ENCODE data around the gene COL4A6. TPM values are rescaled to one million over a fixed set of nuclear protein-coding genes. Genes with fewer than 3 reads are reported as not detected.

The COL4A6 gene
- polyA plus RNA-seq, 3 donors: not detected

DNA sequence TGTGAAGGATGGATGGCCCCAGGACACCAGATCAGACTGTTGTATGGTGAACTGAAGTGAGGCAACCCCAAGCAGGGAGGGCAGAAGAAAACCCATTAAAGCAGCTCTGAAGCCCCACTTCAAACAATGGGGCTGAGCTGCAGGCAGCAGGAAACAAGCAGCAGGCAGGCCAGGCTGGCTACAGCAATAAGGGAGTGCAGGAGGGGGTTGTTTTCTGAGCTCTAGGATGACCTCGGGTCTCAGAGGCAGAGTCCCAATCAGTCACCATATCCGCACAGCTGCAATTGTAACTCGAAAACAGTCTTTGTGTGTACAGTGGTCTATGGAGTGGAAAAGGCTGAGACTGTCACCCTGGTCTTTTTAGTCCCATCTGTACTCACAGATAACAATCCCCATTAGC, 90.4 kb downstream of the COL4A6 start:
- no peaks in the 10 kb centered on the region for H3K36me3 ChIP-seq (replicated peaks in 1 of 2; ENCODE audit: control insufficient read depth in 1 of 2, insufficient read depth in 2 of 2, low read length in 2 of 2)
- WGBS (ENCODE audit: insufficient coverage): no CpG with 5 or more reads among the region's 3 CpGs
- H4K20me1 ChIP-seq (ENCODE audit: insufficient read depth, low read length): no peaks in the 10 kb centered on the region
- H2AFZ ChIP-seq (ENCODE audit: insufficient read depth, low read depth, low read length, poor library complexity, severe bottlenecking): no peak overlapping the region
- no peaks in the 10 kb centered on the region for H3K4me1 ChIP-seq (ENCODE audit: control insufficient read depth in 1 of 2, insufficient read depth in 2 of 2, low read length in 2 of 2)
- H3K27me3 ChIP-seq (ENCODE audit: control insufficient read depth in 2 of 2, insufficient read depth in 2 of 2, low read length in 2 of 2): peaks cover 0 to 2% of the 10 kb centered on the region in 2 donors
- H3K4me3 Mint-ChIP-seq: no peak overlapping the region
- TF ChIP-seq, protein P1, sequence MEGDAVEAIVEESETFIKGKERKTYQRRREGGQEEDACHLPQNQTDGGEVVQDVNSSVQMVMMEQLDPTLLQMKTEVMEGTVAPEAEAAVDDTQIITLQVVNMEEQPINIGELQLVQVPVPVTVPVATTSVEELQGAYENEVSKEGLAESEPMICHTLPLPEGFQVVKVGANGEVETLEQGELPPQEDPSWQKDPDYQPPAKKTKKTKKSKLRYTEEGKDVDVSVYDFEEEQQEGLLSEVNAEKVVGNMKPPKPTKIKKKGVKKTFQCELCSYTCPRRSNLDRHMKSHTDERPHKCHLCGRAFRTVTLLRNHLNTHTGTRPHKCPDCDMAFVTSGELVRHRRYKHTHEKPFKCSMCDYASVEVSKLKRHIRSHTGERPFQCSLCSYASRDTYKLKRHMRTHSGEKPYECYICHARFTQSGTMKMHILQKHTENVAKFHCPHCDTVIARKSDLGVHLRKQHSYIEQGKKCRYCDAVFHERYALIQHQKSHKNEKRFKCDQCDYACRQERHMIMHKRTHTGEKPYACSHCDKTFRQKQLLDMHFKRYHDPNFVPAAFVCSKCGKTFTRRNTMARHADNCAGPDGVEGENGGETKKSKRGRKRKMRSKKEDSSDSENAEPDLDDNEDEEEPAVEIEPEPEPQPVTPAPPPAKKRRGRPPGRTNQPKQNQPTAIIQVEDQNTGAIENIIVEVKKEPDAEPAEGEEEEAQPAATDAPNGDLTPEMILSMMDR (IDR thresholded peaks at IDR 0.05): no peak
- H3K27ac Mint-ChIP-seq: no peak overlapping the region
- H3K9me3 Mint-ChIP-seq: peaks cover 0 to 2% (median 0%) of the 10 kb centered on the region in 7 donors
- intact Hi-C loops (cut with micrococcal nuclease): no loop called here
- H3K9ac ChIP-seq (ENCODE audit: insufficient read depth, low read length, poor library complexity, severe bottlenecking): no peak overlapping the region
- no peak overlapping the region for H3K4me3 ChIP-seq (replicated peaks in 1 of 3; ENCODE audit: low read depth in 2 of 3, low read length in 3 of 3)
- no peak overlapping the region for H3K27ac ChIP-seq (ENCODE audit: low read depth in 1 of 2, low read length in 2 of 2)
- no peak overlapping the region for H3K4me2 ChIP-seq (replicated peaks; ENCODE audit: extremely low read depth, low read length, poor library complexity, severe bottlenecking)
- no peaks in the 10 kb centered on the region for H3K4me1 Mint-ChIP-seq
- H3K36me3 Mint-ChIP-seq: no peaks in the 10 kb centered on the region
- no peaks in the 10 kb centered on the region for H3K9me3 ChIP-seq (replicated peaks in 1 of 2; ENCODE audit: control insufficient read depth in 1 of 2, insufficient read depth in 1 of 2, low read length in 2 of 2)
- peaks cover 0 to 3% (median 2%) of the 10 kb centered on the region in 3 donors for H3K27me3 Mint-ChIP-seq (ENCODE audit: low read depth in 3 of 3)
- no peak for DNase-seq
- no peaks in the 10 kb centered on the region for H3K79me2 ChIP-seq (ENCODE audit: insufficient read depth, low read length)

DNA sequence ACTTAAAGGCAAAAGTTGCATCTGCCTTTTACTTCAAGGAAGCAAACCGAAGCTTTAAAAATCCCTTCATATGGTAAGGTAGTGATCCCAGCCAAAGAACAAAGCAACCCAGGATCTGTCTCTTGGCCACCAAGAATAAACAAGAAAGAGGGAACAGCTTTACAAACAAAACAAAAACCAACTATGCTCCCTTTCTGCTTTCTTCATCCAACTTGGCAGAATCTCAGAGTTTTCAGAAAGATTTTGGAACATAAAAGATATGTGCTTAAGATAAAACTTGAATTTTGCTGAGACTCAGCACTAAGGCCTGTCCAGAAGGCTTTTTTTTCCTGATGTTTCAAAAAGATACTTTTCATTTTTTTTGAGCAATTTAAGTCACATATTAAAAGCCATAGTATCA, 94.0 kb downstream of the COL4A6 start:
- Histone ChIP-seq H3K27ac (ENCODE audit: low read depth in 1 of 2, low read length in 2 of 2) (no peak overlapping the region), H3K4me2 (replicated peaks; ENCODE audit: extremely low read depth, low read length, poor library complexity, severe bottlenecking) (no peak overlapping the region), H3K36me3 (replicated peaks in 1 of 2; ENCODE audit: control insufficient read depth in 1 of 2, insufficient read depth in 2 of 2, low read length in 2 of 2) (no peaks in the 10 kb centered on the region), H2AFZ (ENCODE audit: insufficient read depth, low read depth, low read length, poor library complexity, severe bottlenecking) (no peak overlapping the region), H3K4me3 (replicated peaks in 1 of 3; ENCODE audit: low read depth in 2 of 3, low read length in 3 of 3) (no peak overlapping the region), H3K79me2 (ENCODE audit: insufficient read depth, low read length) (no peaks in the 10 kb centered on the region), H3K9me3 (replicated peaks in 1 of 2; ENCODE audit: control insufficient read depth in 1 of 2, insufficient read depth in 1 of 2, low read length in 2 of 2) (no peaks in the 10 kb centered on the region), H3K27me3 (ENCODE audit: control insufficient read depth in 2 of 2, insufficient read depth in 2 of 2, low read length in 2 of 2) (peaks cover 0 to 2% of the 10 kb centered on the region in 2 donors), H3K4me1 (ENCODE audit: control insufficient read depth in 1 of 2, insufficient read depth in 2 of 2, low read length in 2 of 2) (no peaks in the 10 kb centered on the region), H3K9ac (ENCODE audit: insufficient read depth, low read length, poor library complexity, severe bottlenecking) (no peak overlapping the region), H4K20me1 (ENCODE audit: insufficient read depth, low read length) (no peaks in the 10 kb centered on the region)
- no peak overlapping the region for H3K27ac Mint-ChIP-seq
- TF ChIP-seq, protein P1 (IDR thresholded peaks at IDR 0.05): no peak
- no peak overlapping the region for H3K4me3 Mint-ChIP-seq
- intact Hi-C loops (cut with micrococcal nuclease): no loop called here
- H3K36me3 Mint-ChIP-seq: no peaks in the 10 kb centered on the region
- no CpG with 5 or more reads among the region's 1 CpG for WGBS (ENCODE audit: insufficient coverage)
- peaks cover 0 to 2% (median 2%) of the 10 kb centered on the region in 3 donors for H3K27me3 Mint-ChIP-seq (ENCODE audit: low read depth in 3 of 3)
- DNase-seq: no peak
- H3K4me1 Mint-ChIP-seq: no peaks in the 10 kb centered on the region
- peaks cover 0 to 2% (median 0%) of the 10 kb centered on the region in 7 donors for H3K9me3 Mint-ChIP-seq

Data from CD14-positive monocyte (primary cell).